ENCODE measurements around the gene WASHC3.
"Not testable (repeated sequence)": the region's sequence is repeated elsewhere in the genome, so short reads cannot be mapped to it uniquely, and the experiment has no call there.

WASHC3 gene

DNA sequence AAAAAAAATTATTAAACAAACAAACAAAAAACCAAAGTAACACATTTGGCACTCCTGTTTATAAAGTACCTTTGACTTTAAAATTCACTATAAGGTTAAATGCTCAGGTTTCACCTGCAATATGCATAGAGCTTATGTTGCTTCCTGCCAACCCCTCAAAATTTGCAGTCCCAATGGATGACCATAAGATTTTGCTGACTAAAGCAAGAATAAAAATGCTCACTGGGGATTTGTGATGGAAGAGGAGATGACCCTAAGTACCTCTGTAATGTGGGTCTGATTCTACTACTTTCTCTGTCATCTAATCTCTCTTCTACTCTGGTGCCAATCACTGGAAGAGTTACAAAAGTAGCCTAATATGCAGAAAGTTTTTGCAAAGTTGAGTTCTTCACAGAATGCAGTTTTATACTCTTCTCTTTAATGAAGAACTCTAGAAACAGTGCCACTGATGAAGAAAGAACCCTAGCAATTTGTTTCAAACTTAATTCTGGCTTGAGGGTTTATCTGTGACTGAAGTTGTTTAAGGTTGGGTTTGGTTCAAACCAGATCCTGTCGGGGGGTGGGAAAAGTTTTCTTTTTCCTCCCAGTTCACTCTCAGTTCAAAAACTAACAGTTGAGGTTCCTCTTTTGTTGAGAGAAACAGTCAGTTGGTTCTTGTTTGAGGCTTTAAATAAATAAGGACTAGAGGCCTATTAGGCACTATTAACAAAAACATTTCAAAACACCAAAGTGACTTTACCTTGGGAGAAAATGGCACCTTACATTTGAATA, 10.9 kb downstream of the WASHC3 start:
- DNase-seq (ENCODE audit: low read depth) = no peak

DNA sequence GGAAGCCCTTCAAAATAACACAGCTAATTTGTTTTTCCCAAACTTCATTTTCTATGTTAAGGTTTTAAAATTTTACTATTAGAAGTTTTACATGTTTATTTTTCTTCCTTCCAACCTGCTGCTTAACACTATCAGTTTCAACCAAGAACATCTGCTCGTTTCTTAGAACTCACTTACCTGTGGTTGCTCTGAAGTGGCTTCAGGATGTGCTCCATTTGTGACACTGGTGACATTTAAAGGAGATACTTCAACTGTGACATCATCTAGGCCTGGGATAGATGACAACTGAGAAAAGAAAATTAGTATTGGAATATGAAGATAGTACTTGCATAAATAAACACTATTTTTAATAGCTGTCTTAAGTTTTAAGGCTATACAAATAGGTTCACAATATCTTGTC, 17.9 kb downstream of the WASHC3 start:
- no peak for DNase-seq (ENCODE audit: low read depth)

DNA sequence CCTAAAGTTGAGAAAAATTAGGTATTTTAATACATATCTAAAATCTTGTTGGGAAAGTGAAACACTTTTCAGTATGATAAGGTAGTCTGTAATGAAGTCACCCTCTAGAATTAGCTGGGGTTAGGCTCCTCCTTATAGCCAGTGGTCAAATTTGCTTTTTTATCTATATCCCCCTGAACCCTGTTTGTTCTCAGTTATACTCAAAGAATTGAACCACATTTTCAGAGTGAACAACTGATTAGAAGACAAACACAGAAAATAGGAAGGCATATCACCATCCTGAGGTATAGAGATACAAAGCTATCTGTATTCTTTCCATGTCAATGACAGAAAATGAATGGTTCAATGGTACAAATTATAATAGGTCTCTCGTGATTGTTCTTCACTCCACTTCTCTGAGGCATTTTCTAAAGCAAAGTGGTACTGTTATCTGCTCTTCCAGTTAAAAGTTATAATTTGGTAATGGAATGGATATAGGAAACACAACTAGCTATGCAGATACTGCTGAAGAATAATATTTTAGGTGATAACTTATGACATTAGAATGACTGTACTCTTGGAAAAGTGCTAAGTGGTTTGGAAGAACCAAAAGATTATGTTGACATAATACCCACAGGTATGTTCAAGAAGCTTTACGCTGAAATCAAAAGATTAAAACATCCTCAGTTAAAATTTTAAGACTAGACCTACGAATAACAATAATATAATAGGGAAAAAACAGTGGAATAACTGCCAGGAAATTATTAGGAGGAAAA, 27.6 kb downstream of the WASHC3 start:
- no peak for DNase-seq (ENCODE audit: low read depth)

DNA sequence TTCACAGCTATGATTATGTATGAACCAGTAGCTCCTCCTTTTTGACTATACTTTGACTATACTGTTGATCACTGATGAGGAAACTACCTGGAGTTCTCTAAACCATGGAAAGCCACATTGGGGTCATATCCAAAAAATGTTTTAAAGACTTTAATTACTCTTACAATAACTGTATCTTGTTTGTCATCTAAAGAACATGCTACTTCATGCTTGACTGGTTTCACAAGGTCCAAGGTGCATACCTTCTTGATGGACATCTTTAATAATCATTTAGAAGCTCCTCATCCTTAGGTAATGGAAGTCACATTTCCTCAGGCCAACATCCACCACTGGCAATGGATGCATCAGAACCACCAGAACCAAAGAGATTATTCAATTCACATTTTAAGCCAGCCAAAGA, 29.9 kb downstream of the WASHC3 start:
- DNase-seq (ENCODE audit: low read depth) = no peak

DNA sequence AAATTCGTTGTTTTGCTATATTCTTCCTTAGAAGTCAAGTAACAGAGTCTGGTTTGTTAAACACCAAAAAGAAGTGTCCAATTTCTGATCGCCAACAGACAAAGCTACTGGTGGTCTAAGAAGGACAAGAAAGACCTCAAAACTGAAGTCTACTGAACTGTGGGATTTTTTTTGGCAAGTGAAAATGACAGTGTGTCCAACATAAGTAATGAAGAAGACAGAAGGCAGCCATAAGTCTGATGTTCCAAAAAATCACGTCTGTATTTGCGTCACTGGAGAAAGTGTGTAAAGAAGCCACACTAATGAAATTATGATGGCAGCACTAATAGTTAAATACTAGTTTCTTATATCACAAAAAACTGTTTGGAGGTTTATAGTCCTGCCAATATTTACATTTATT, 32.6 kb downstream of the WASHC3 start:
- DNase-seq (ENCODE audit: low read depth) = no peak

DNA sequence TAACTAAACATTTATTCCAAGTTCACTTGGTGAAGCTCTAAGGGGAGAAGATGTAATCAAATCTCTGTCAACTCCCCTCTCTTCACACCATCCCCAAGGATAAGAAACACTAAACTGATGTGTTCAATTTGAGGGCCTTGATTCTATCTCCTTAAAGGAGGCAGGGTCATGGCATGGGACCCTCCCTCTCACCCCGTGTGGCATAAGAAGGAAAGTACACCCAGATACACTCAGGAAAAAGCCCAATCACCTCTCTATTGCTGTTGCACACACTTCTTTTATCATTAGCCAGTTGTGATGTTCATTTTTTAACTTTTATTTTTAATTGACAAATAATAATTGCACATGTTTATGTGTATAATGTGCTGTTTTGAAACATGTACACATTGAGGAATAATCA, 35.1 kb downstream of the WASHC3 start:
- no peak for DNase-seq (ENCODE audit: low read depth)

DNA sequence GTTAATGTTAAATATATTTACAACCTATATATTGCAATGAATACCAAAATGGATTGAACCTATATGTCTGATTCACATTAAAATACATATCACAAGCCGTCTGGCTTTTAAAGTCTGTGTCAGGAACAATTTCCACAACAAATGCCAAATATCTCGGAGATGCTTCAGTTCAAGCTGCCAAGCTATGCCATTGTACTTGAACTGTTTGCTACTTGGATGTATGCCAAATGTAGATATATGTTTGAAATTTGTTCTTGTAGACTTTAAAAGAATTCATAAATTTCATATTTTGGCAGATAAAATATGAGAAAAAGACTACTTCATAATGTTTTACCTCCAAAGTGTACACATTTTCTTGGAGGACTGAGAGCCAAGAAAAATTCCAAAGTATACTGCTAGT, 37.0 kb downstream of the WASHC3 start:
- no peak for DNase-seq (ENCODE audit: low read depth)

DNA sequence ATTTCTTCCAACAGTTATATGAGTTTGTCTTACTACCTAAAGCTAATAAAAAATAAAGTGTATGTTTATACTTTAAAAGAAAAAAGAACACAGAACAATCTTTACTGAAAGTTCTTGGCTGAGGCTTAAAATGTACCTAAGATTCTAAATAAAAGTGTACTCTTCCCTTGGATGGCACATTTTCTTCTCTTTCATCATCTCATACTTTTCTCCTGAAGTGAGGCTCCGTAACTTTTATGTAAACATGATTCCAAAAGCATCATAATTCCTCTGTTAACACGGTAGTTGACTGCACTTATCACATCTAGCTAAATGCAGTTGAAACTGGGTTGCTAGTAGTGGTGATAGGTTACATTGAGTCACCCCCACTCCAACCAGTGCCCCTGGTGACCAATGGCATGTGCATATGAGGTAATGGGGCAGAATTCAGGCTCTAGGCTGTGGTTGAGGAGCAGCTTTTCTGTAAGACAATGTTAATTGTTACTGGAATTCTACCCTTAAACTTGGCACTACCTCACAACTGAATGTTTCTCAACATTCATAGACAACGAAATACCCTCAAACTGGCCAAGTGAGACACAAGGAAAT, 38.4 kb downstream of the WASHC3 start:
- no peak for DNase-seq (ENCODE audit: low read depth)

DNA sequence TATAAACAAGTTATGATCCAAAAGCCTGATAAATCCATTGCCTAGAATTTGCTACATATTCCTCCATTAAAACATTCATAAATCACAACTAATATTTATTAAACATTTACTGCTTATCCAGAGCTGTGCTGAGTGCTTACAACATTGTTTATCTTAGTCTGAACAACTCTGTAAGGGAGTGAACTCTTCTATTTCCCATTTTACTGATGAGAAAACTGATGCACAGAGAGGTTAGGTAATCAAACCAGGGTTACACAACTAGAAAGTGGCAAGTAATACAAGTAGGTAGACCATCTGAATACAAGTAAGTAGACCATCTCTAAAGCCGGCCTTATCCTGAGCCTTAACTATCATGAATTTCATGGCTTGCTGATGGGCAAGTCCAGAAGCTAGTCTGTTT, 39.5 kb downstream of the WASHC3 start:
- DNase-seq (ENCODE audit: low read depth) = no peak

DNA sequence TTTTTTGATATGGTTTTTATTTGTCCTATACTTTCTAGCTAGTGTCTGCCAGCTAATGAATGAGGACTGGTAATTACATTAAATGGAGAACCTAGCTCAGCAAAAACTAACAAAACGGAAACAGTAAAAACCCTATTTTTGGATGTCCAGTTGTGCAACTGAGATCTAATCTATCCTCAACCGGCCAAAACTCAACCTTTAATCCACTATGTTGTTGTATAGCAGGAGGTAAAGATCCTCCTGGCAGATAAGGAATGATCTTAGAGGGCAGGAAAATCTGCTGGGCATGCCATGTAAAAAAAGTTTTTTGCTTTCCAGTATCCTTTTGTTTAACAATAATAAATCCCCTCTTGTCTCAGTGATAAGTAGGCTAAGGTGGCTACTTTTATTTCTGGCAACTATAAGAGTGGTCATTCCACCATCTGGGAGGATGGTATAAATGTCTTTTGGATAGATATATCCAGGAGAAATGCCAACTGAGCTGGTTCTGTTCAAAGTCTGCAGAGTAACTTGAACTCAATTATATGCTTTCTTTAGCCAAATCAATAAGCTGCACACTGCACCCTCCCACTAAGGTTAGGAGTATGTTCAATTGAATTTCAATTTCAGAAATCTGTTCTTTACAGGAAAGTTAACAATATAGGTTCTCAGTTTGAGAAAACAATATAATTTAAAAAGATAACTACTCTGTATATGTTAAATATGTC, 40.1 kb downstream of the WASHC3 start:
- no peak for DNase-seq (ENCODE audit: low read depth)

DNA sequence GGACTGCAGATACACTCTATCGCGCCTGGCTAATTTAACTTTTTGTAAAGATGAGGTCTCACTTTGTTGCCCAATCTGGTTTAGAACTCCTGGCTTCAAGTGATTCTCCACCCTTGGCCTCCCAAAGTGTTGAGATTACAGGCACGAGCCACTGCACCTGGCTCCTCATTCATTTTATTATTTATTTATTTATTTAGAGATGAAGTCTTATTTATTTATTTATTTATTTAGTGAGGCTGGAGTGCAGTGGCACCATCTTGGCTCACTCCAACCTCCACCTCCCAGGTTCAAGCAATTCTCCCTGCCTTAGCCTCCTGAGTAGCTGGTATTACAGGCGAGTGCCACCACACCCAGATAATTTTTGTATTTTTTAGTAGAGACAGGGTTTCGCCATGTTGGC, 43.2 kb downstream of the WASHC3 start:
- not testable (repeated sequence) for DNase-seq (ENCODE audit: low read depth)

DNA sequence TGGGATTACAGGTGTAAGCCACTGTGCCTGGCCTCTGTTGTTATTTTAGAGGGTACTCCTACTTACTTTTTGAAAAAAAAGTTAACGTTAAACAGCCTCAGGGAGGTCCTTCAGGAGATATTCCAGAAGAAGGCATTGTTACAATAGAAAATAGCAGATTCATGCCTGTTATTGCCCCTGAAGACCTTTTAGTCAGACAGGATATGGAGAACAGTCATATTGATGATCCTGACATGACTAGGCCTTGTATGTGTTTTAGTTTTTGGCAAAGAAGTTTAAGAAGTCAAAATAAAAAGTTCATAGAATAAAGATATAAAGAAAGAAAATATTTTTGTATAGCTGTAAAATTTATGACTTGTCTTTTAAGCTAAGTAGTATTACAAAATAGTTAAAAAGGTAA, 45.3 kb downstream of the WASHC3 start:
- DNase-seq (ENCODE audit: low read depth) = no peak

DNA sequence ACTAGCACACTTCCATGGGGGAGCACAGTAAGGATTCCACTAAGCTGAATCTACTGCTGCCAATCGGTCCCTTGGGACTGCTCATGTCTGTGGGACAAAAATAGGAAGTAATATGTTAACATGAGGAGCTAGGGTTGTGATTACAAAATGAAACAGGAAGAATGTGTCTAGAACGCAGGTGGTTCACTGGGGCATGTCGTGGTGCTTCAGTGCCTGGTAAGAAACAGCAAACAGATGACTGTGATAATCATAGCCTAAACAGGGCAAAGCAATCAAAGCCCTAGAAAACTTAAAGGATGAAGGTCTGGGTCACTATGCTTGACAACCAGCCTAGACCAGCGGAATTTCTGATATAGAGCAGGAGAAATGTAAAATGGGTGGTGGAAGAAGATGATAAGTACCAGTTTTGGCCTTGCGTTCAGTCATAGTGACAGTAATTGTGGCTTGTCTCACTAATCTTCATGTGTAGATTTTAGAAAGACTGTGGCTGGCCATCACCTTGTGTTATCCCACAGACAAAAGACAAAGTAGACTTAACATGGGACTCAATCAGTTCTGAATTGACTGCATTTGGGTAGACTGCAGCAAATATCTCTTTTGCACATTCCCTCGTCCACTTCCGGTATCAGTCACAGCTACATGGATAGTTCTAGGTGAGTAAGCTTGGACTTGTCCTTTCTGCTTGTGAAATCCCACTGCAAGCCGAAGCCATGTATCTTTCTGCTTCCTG, 51.4 kb downstream of the WASHC3 start:
- DNase-seq (ENCODE audit: low read depth) = no peak

DNA sequence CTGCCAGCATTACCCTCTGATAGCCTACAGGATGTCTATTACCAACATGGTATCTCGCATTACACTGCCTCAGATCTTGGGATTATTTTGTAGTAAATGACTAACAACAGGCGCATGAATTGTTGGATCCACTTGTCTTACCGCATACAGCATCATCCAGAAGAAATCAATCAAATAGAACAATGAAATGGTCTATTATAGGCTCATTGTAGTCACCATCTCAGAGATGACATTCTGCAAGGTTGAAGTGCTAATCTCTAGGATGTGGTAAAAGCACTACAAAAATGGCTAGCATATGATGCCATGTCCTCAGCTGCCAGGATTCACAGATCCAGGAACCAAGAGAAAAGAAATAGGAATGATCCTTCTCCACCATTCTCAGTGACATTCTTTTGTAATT, 52.0 kb downstream of the WASHC3 start:
- DNase-seq (ENCODE audit: low read depth) = no peak

DNA sequence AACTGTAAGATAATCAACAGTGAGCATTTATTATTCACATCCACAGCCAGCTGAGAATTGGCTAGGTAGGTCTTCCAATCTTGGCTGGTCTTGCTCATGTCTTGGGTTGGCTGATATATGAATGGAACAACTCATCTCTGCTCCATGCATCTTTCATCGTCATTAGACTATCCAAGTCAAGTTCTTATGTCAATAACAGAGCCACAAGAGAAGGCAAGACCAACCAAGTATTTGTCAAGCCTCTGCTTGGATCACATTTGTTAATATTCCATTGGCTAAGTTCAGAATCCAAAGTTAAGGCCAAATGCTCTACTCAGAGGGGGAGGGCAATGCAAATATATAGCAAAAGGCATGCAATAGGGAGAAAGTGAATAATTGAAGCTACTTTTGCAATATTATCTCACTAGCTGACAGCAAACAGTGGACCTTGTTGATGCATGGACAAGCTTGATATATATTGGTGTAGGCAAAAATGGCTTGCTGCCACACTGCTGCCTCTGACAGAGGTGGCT, 53.1 kb downstream of the WASHC3 start:
- DNase-seq (ENCODE audit: low read depth) = no peak

DNA sequence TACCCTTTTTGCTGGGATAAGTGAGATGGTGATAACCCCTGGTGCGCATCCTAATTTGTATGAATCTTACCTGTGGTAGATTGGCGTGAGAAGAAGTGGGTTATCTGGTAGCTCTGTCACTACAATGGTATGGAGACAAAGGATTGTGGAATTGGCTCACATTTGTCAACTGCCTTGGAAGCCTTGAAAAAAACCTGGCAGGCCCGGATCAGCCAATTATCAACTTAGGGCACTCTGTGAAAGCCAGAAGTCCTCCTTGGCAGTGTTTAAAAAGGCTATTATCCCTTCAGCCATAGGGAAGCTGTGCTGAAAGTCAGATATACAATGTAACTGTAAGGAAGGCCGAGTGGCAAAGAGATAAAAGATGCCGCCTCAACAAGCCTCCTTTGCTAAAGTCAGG, 56.5 kb downstream of the WASHC3 start:
- no peak for DNase-seq (ENCODE audit: low read depth)

DNA sequence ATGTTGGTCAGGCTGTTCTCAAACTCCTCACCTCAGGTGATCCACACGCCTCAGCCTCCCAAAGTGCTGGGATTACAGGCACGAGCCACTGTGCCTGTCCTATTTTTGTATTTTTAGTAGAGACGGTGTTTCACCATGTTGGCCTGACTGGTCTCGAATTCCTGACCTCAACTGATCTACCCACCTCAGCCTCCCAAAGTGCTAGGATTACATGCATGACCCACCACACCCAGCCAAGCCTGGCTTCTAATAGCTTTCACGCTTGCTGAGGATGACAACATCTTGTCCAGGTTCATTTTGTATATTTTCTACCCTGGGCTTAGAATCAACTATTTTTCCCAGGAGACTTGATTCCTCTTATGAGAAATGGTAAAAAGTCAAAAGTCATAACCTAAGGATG, 64.7 kb downstream of the WASHC3 start:
- DNase-seq (ENCODE audit: low read depth) = no peak

DNA sequence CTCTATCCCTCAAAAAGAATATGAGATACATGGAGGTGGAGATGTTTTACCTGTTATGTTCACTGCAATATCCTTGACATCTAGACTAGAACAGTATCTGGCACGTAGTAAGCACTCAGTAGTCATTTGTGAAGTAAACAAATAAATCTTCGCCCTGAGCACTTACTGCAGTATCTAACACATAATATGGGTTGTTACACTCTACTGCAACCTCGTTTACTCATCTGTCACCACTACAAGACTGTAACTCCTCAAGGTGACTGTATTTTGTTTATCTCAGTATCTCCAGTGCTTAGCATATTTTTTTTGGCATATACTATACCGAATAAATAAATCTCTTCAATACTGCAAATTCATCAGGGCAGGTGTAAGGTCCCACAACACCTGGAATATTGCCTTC, 66.1 kb downstream of the WASHC3 start:
- no peak for DNase-seq (ENCODE audit: low read depth)

DNA sequence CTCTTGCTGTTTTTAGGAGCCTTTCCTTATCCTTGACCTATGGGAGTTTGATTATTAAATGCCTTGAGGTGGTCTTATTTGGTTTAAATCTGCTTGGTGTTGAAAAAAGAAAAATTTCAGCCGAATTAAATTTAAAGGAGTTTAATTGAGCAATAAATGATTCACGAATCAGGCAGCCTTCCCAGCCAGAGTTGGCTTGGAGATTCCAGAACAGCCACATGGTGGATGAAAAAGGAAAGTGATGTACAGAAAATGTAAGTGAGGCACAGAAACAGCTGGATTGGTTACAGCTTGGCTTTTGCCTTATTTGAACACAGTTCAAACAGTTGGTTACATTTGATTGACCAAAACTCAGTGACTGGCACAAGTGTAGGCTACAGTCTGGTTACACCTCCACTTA, 69.7 kb downstream of the WASHC3 start:
- DNase-seq (ENCODE audit: low read depth) = no peak

DNA sequence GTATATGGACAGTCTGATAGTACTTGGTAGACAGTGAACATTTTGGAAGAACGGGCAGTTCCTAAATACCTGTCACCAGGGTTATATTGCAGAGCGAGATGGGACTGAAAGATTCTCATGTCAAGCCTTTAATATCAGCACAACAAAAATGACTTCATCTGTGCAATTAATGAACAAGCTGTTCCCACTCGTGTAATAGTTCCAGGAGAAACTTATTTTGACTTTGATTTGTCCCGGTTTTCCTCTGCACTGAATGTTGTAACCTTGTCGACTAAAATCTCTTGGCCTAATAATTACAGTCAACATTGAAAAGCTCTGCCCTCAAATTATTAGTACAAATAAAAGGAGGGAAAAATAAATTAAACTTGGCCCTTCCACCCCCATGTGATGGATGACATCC, 79.5 kb downstream of the WASHC3 start:
- DNase-seq (ENCODE audit: low read depth) = no peak

DNA sequence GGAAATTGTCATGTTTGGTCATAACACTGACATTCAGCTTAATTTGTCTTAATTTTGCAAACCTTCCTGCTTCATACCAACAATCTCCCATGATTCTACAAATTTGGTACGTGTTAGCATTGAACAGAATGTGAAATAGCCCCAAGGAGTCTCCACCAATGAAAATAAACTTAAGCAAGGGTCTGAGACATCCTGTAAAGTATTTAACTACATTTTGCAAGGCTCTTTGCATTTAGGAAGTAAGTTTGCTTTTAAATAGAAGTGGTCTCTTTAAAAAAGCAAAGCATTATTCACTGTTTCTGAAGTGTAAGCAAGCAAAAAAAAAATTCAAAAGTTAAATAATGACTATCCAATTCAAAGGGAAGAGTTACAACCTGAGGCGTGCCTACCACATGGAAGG, 79.9 kb downstream of the WASHC3 start:
- no peak for DNase-seq (ENCODE audit: low read depth)

DNA sequence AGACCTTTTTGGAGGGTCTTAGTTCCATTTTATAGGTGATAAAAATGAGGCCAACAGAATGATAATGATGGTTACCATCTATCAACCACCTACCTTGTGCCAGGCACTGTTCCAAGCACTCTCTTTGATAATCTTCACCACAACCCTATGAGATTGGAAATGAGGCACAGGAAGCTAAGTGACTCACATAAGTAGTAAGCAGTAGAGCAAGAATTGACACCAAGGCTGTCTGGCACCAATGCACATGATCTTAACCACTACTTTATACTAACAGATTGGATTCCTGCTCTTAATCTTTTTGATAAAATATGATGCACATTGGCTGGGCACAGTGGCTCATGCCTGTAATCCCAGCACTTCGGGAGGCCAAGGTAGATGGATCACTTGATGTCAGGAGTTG, 93.0 kb downstream of the WASHC3 start:
- DNase-seq (ENCODE audit: low read depth) = no peak
